ENCODE results near the gene NRG3. TPM values are rescaled to one million over a fixed set of nuclear protein-coding genes. Genes with fewer than 3 reads are reported as not detected.

NRG3 gene
- total RNA-seq, 1 donor from 2014 or later = 2.3 TPM

- no peak overlapping the region for H3K4me3 ChIP-seq
- no peak for ATAC-seq
- no peaks in the 10 kb centered on the region for H3K36me3 ChIP-seq
- H3K27ac ChIP-seq = no peak overlapping the region
- H3K4me1 ChIP-seq = no peaks in the 10 kb centered on the region
- H3K27me3 ChIP-seq = no peaks in the 10 kb centered on the region
- intact Hi-C loops (cut with DNase I) = no loop called here
- peaks cover 5% of the 10 kb centered on the region for H3K9me3 ChIP-seq
- no peak for TF ChIP-seq CTCF (IDR thresholded peaks at IDR 0.05)
- no peak for DNase-seq
These were observed 1148.7 kb downstream of the NRG3 start for GRCh38 chr10:83023662-83024061.

All from upper lobe of right lung (tissue), 1 donor.